Measurements from ENCODE around the gene IGF1. TPM values are rescaled to one million over a fixed set of nuclear protein-coding genes. Genes with fewer than 3 reads are reported as not detected.

The IGF1 gene
- total and polyA plus RNA-seq, 9 of the 15 experiments (the other 6 are each of a cell fraction or from before 2014, with no cell fraction given): 3.7 to 13.9 (median 4.5) TPM

GRCh38 chr12:102497743-102498142, 17.4 kb upstream of the IGF1 start:
- no peak for ATAC-seq
- H2AFZ ChIP-seq (ENCODE audit: low read depth, low read length): no peak overlapping the region
- H3K36me3 ChIP-seq (ENCODE audit: control insufficient read depth, insufficient read depth, low read length): no peaks in the 10 kb centered on the region
- POLR2A ChIA-PET: interaction anchor here (0.5 kb wide), 1 partner anchor 209 kb away, joined by 3 read pairs; no protein-coding TSS in a partner anchor
- intact Hi-C loops (cut with micrococcal nuclease): no loop called here
- no peak for DNase-seq (ENCODE audit: extremely low read depth in 1 of 4, low spot score in 3 of 4)
- 0% methylated on average over 1 of the region's 1 CpG for WGBS (ENCODE audit: insufficient coverage, low coverage, missing lambda C conversion rate)
- CTCF ChIA-PET (ENCODE audit: low intra/inter-chr PET ratio): no interaction called here
- BruUV-seq (replicated peaks): no TSS peak
- in situ Hi-C loops (cut with MboI): loop anchor here (25.0 kb wide), 1 partner anchor 560 kb away; no protein-coding TSS in a partner anchor
- no peak overlapping the region for H3K9ac ChIP-seq (ENCODE audit: insufficient read depth in 1 of 2, low read depth in 2 of 2, low read length in 2 of 2)
- no peaks in the 10 kb centered on the region for H3K27me3 ChIP-seq (ENCODE audit: control insufficient read depth in 2 of 2, insufficient read depth in 2 of 2, low read length in 2 of 2)
- H3K79me2 ChIP-seq (ENCODE audit: control insufficient read depth, insufficient read depth, low read length): no peaks in the 10 kb centered on the region
- H3K9me3 ChIP-seq (replicated peaks; ENCODE audit: control insufficient read depth, insufficient read depth, low read depth, low read length): no peaks in the 10 kb centered on the region
- TF ChIP-seq RBM39 (optimal IDR thresholded peaks at IDR 0.05; ENCODE audit: low read depth, low read length) (no peak), ZNF518B (CRISPR knock-in tag; IDR thresholded peaks at IDR 0.05) (no peak), ZNF695 (CRISPR knock-in tag; IDR thresholded peaks at IDR 0.05) (no peak), ZNF354B (CRISPR knock-in tag; IDR thresholded peaks at IDR 0.05) (no peak), KLF10 (CRISPR knock-in tag; IDR thresholded peaks at IDR 0.05) (no peak), ZEB2 (IDR thresholded peaks at IDR 0.05) (no peak), SP1 (CRISPR knock-in tag; IDR thresholded peaks at IDR 0.05) (no peak), POLR2A (conservative IDR thresholded peaks at IDR 0.05) (no peak), E2F1 (CRISPR knock-in tag; IDR thresholded peaks at IDR 0.05) (no peak), ZNF143 (CRISPR knock-in tag; IDR thresholded peaks at IDR 0.05) (no peak), TFE3 (CRISPR knock-in tag; IDR thresholded peaks at IDR 0.05) (no peak), ZBTB34 (CRISPR knock-in tag; IDR thresholded peaks at IDR 0.05) (no peak)
- no peak overlapping the region for H3K27ac ChIP-seq (ENCODE audit: extremely low read depth, low read depth, low read length)
- no peaks in the 10 kb centered on the region for H4K20me1 ChIP-seq (replicated peaks; ENCODE audit: control insufficient read depth, insufficient read depth, low read length)
- FAIRE-seq: no peak
- no peak overlapping the region for H3K4me3 ChIP-seq
- no peak overlapping the region for H3K4me2 ChIP-seq (ENCODE audit: insufficient read depth, low read length)
- H3K4me1 ChIP-seq (replicated peaks in 1 of 2; ENCODE audit: control insufficient read depth in 2 of 2, insufficient read depth in 2 of 2, low read length in 2 of 2): no peaks in the 10 kb centered on the region
- H3K9me1 ChIP-seq (ENCODE audit: control insufficient read depth, insufficient read depth, low read length): no peaks in the 10 kb centered on the region

All from K562 (cell line).